HuH-7.5 (cell line): ENCODE measurements around the gene PRDM16.

Experiments
- DNase-seq: peaks from one replicate; pipeline ENCODE4 v3.0.0; 2011; ENCODE audit warnings: low spot score

The PRDM16 gene

DNA sequence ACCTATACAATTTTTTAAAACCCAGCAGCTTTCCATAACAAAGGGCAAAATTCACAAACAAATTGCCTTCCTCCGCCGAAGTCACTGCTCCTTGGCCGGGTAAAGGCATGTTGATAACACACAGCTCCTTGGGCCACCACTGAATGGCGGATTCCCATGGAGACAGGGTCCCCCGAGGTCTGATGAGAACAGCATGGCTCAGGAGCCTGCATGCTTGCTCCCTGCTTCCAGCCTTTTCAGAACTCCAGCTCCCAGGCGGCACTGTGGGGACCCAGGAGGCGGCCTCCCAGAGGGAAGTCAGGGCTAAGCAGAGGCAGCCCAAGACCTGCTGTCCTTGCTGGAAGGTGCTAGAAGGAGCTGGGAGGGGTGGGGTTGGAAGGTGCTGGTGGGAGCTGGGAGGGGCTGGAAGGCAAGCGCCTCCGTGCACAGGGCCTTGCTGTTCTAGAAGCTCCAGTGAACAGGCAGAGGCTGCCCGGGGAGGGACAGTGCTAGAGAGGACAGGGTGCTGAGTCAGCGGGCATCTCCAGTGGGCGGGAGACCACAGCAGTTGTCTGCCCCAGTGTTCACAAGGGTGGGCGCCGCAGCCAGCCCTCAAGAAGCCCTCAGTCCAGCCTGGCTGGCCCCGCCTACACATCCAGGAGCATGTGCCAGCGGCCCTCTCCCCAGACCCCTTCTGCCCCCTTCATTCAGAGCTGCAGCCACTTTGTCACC is 35.1 kb downstream of the PRDM16 start:
- DNase-seq = no peak

DNA sequence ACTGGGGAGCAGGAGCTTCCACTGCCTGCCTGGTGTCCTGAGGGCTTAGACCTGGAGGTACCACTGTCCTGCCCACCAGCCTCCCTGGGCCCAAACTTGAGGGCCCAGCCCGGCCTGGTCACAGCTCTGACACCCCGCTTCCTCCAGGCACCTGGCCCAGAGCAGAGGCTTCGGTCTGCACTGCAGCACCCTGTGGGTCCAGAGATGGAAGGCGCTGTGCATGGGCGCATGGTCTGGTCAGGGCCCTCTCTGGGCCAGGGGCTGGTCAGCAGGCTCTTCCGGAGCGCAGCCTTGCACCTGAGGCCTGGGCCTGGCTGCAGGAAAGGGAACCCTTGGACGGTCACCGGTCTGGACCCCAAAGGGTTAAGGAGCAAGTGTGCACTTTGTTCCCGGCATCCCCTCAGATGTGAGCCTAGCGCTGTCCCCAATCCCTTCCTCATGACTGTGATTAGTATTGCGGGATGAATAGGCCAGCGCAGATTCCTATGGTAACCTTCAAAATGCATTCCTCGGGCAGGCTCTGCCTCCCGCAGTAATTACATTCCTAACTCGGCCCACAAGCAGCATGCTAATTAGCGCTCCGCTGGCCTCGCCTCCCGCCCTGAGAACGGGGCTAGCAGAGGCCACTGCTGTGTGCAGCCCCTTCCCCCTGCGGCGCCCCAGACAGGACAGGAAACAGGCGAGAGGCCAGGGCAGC is 36.3 kb downstream of the PRDM16 start:
- no peak for DNase-seq

DNA sequence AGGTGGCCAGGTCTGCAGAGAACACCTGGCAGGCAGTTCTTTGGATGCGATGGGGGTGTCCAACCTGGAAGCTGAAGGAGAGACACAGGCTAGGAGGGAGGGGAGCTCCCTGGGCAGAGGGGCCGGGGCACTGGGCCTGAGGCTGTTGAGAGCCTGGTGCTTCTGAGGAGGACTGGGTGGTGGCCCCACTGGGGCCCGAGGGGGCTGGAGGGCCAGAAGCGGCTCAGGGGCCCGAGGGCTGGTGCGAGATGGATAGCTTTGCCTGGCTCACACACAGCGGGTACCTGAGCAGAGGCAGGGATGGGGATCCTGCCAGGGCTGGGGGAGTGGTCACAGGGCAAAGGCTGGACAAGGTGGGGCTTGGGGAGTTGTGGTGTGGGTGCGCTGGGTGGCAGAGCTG is 37.2 kb downstream of the PRDM16 start:
- DNase-seq = no peak

DNA sequence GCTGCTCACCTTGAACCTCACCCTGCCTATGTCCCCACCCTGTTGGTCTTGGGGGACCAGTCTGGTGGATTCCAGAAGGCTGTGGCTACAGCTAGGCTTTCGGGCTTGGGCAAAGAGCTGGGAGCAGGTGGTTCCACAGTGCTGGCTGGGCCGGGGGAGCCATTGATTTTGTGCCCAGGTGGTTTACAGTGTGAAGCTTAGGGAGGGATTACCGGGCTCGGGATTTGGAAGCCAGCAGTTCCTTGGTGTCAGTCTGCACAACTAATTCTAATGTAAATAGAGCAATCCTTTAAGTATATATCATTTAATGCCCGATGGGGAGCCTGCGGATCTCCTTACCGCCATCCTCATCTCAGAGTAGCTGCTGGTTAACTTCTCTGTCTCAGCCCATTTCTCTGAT is 38.2 kb downstream of the PRDM16 start:
- DNase-seq = no peak

DNA sequence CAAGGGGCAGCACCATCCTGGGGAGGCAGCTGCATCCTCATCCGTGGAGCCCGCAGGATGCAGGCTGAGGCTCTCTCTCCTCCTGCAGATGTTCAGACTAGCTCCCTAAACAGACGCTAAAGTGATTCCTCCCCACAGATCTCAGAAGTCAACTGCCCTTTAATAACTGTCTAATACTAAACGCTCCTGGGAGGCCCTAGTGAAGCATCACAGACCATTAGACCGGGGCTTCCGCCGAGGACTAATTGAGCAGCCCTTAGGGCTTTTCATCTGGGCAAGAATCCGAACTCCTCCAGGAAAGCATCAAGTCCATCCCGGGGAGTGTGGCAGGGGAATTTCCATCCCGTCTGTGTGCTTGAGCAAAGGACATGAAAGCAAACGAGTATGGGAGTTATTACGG is 40.4 kb downstream of the PRDM16 start:
- no peak for DNase-seq

DNA sequence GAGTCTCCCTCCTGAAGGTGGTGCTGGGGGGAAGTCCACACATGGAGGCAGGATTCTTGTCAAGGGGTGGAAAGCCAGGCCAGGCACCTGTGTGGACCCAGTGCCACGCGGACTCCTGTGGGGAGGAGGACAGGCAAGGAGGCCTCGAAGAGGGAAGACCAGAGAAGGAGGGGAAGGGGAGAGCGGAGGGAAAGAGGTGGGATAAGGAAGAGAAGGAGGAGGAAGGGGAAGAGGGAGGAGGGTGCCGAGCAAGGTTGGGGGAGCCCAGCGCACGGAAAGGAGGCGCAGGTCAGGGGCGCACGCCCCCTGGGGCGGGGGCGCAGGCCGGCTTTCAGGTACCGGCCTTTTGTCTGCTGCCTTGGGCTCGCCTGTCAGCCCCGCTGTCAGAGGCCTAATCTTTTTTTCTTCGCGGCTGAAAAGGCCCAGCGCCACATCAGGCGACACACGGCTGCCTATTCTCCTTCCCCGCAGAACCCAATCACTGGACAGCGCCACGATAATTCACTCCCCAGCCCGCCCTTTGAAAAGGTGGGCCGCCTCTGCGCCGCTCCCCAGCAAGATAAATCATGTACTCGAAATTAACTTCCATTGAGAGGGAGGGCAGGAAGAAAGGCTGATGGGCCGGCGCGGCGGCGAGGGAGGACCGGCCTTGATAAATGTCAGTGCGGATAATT is 42.5 kb downstream of the PRDM16 start:
- DNase-seq = no peak

DNA sequence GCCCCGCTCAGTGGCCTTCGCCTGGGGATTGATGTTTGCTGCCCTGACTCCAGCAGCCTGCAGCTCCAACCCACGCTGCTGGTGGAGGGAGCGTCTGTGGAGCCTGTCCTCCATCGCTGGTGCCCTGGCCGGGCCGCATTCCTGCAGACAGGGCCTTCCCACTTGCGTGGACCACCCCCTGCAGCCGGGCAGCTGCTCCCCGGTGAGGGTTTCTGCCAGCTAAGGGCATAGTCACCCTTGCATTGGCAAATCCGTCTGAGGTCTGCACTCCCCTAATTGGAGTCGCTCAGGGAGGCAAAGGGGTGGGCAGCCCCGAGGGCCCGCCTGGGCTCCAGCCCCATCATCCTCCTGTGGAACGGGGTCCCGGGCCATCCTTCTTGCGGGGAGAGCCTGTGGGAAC is 43.5 kb downstream of the PRDM16 start:
- DNase-seq = no peak

DNA sequence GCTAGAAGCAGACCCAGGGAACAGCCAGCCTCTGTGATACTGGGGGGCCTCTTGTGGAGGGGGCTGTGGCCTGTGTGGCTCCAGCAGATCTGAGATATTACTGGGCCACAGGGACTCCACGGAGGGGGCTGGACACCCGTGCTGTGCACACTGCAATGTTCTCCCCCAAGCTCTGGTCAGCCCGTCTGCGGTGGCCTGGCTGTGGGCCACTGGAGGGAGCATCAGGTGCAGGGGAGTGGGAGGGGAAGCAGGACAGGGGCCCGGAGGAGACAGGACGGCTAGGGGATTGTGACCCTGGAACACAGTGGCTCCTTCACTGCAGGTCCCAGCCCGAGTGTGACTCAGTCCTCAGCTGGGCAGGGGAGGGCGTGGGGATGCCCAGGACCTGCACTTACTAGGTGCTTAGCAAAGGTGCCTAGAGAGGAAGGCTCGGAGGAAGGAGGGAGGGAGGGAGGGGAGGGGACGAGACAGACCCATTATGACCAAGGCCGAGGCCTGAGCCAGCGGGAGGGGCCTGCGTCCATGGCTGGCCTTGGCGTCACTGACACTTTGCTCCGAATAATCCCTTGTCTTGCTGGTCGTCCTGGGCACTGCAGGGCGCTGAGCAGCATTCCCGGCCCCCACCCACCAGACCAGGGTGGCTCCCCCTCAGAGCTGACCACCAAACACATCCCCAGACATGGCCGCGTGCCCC is 44.2 kb downstream of the PRDM16 start:
- DNase-seq = peak; percentile 48

DNA sequence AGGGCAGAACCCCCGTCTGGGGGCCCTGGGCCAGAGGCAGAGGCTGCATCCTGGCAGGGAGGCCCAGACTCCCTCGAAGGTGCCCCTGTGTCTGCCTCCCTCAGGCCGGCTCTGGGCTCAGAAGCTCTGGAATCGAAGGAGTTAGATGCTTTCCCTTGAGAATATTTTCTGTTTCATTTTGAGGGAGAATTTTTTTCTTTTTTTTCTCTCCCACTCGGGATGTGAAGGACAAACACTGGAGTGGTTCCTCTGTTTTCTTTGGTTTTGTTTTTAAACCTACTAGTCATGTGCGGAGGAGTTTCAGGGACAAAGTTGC is 44.7 kb downstream of the PRDM16 start:
- DNase-seq = no peak

DNA sequence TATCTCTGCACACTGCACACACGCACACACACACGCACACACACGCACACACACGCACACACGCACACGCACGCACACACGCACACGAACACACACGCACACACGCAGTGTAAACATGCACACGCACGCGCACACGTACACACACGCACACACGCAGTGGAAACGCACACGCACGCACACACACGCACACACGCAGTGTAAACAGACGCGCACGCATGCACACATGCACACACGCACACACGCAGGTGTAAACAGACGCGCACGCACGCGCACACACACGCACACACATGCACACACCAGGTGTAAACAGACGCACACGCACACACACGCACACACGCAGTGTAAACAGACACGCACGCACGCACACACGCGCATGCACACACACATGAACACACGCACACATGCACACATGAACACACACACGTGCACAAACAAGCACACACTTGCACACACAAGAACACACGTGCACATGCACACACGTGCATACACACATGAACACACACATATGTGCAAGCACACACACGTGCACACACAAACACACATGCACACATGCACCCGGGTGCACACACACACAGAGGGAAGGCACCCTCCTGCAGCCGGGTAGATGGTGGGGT is 45.2 kb downstream of the PRDM16 start:
- no peak for DNase-seq

DNA sequence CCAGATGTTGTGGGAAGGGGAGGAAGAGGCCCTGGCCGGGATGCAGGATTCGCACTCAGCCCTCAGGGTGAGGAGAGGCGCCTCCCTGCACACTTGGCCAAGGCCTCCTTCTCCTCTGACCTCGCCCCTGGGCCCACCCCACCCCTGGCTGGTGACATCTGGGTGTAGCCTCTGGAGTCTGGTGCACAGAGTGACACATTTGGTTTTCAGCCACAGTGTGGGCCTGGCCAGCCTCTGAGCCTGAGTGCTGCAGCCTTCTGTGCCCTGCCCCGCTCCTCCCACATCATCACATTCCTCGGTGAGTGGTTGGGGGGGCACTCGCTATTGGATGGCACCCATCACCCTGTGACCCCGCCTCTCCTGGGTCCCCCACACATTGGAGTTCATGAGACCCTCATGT is 45.8 kb downstream of the PRDM16 start:
- DNase-seq = peak; percentile 81

DNA sequence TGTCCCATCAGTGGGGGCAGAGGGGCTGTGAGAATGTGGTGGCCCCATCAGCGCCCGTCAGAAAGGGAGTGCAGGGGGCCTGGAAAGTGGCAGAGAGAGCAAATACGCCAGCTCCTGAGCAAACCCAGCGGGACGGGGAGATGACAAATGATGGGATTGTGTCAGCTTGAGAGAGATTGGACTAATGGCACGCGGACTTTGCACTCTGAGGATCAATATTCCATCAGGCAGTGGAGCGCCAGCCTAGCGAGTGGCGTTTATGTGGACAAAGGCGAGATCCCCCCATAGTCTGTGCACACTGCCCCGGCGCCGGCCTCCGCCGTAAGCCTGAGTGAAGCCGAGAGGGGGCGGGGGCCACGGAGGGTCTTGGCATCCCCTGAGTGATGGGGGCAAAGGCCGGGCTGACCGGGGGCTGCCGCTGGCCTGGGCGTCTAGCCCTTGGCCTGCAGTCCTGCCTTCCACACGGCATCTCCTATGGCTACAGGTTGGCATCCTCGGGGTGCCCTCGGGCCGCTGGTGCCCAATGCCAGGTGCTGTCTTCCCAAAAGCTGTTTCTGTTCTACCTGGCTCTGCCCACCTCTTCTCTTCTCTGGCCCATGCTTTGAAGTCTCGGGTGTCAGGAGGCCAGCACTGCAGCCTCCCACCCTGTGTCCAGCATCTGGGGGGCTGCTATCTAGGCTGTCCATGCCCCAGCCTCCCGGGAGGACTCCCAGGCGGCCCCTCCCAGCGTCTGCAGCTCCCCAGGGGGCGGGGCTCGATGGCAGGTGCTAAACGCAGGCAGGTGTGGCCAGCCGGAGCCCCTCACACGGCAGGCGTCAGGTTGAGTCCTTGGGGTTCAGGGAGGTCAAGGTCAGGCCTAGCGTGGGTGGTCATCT is 46.5 kb downstream of the PRDM16 start:
- DNase-seq = peak; percentile 93

DNA sequence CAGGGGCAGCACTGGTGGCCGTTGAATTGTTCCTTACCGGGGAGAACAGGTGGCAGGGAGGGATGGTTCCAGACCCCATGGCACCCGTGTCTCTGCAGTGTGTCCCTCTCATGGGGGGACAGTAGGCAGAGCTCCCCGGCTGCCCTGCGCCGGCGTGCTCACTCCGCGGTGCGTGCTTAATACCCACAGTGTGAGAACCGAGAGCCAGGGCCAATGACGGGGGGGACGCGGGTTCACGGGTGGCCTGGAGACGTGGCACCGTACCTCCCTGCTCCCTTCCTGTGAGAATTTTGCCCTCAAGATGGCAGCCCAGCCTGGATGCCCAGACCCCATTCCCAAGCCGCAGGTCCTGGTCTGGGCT is 47.1 kb downstream of the PRDM16 start:
- no peak for DNase-seq

DNA sequence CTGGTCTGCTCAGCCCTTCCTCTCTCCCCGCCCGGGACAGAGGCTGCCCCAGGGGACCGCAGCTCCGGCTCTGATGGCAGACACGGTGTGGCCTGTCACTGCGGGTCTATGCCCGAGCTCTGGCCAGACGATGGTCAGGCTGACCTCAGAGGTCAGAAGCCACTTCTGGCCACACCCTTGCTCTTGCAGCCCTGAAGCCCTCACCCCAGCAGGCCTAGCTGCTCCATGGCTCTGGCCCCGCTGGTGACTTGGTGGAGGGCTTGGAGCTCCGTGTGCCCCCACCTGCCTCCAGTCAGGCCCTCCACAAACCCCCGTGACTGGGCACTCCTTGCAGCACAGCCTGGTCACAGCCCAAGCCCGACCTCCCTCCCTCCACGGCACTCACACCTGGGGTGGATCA is 47.6 kb downstream of the PRDM16 start:
- no peak for DNase-seq

DNA sequence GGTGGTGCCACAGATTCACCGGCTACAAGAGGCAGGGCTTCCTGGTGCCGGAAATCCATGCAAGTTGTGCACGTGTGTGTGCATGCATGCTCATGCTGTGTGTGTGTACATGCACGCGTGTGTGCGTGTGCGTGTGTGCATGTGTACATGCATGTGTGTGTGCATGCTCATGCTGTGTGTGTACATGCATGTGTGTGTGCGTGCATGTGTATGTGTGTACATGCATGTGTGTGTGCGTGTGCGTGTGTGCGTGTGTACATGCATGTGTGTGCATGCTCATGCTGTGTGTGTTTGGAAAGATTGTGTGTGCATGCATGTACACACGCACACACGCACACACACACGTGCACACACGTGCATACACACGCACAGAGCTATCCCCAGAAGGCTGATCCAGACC is 48.9 kb downstream of the PRDM16 start:
- no peak for DNase-seq

DNA sequence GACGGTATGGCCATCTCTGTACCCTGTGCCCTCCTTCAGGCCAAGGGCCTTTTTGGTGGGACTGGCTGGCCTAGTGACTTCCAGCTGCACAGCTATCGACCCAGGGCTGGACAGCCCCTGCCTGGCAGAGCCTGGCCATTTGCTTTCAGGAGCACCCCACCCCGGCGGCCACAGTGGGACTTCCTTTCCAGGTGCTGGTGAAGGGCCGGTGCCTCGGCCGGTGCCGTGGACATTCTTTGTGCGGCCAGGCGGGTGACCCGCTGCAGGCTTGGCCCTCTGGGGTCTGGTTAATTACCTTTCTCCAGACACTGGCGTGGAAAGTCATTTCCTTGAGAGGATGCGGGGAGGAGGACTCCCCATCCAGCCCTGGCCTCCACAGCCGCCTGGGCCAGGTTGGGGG is 50.1 kb downstream of the PRDM16 start:
- DNase-seq = no peak

DNA sequence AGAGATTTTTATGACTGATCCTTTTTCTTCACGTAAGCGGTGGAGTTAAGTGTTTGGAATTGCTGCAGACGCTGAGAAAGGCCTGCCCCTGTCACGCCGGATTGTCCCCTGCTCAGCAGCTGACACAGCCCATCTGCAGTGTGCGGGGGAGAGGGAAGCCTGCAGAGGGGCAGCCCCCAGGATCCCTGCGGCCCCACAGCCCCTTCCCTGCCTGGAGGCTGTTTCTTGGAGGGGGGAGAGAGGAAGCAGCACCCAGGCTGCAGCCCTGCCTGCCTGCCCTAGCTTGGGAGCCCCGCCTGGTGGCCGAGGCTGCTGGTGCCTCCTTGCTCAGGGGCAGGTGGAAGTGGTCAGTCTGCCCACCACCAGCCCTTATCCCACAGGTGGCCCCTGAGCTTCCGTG is 50.7 kb downstream of the PRDM16 start:
- no peak for DNase-seq

DNA sequence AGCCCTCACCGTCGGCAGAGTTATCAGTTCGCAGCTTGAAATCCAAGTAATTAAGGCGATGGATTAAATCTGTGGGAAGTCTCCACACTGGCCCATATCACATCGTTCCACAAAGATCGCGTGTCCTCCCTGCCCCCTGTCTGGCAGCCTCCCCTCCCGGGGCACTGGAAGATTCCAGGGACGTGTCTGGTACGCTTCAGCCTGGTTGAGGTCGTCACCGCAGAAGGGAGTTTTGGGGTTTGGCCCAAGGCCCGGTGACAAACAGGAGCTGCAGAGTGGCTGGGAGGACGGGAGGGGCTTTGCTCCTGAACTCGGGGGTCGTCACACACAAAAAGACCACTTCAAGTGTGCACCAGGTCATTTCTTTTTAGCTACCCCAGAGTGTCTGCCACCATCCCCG is 51.1 kb downstream of the PRDM16 start:
- no peak for DNase-seq

DNA sequence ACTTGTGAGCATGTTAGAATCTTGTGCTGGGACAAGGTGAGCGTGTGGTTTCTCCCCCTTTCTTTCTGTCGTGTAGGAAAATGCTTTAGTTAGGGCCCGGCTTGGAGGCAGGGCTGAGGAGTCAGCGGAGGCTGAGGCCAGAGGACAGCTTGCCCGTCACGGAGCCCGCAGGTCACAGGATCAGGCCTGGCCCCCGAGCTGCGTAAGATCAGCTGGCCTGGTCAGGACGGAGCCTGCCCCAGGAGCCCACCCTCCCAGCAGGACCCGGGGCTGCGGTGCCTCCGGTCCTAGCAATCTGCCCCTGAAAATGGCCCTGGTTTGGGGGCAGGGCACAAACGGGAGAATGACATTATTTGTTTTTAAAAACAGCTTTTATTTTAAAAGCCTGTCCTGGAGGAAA is 52.0 kb downstream of the PRDM16 start:
- DNase-seq = no peak

DNA sequence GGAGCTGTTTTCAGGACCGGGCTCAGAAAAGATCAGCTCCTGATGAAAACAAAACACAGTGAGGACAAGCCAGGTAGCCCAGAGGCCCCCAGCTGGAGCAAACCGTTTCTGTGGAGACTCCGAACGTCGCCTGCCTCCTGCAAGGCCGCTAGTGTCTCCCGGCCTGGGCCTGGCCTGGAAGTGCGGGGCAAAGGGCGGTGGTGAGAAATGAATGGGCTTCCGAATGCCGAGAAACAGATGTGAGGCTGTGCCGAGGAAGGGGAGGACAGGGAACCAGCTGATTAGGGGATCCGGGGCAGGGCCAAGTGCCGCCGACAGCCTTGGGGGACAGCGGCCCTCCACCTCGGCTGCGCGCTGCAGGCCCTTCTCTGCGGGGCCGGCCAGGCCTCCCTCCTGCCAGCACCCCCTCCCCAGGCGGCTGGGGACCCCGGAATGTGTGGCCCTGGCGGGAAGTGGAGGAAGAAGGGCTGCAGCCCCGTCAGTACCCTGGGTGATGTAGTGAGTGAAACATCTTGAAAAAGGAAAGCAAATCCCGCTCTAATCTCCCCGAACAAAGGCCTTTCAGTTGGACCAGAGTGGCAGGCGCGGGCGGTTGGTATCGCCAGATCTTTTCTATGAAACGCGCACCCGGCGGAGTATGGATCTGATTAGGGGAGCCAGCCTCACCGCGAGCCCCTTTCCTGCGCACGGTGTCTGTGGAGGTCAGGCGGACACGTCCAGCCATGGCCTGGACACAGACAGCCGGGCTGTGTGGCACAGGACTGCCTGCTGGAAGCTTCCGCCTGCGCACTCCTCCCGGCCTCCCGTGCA is 52.6 kb downstream of the PRDM16 start:
- peak; percentile 70 for DNase-seq

DNA sequence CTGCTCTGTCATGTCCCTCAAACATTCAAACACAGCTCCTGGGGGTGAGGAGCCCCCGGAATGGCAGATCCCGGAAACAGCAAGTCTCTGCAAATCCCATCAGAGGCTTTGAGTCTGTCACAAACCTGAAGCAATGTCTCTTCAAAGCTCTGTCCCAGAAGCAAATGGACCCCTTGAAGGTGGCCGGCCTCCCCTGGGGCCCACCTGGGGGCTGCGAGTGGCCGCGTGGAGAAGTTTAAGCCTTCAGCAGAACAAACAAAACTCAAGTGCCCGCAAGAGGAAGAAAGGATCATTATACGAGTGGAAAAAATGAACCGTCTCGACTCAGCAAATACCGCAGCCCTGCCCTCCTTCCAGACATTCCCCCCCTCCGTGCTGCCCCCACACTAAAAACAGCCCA is 53.3 kb downstream of the PRDM16 start:
- DNase-seq = no peak
